ENCODE data around the gene TACR1. TPM values are rescaled to one million over a fixed set of nuclear protein-coding genes. Genes with fewer than 3 reads are reported as not detected.

Gene TACR1
- total and polyA plus RNA-seq, 2 experiments from 2014 or later: 0.13 to 0.19 TPM

GRCh38 chr2:75055142-75055819 is 144.0 kb downstream of the TACR1 start:
- Histone ChIP-seq H3K4me3 (no peak overlapping the region), H3K79me2 (no peaks in the 10 kb centered on the region), H3K4me2 (no peak overlapping the region), H3K27me3 (no peaks in the 10 kb centered on the region), H2AFZ (no peak overlapping the region), H3K27ac (no peak overlapping the region), H3K36me3 (replicated peaks; ENCODE audit: insufficient read depth, low read depth) (no peaks in the 10 kb centered on the region), H3K4me1 (ENCODE audit: insufficient read depth) (no peaks in the 10 kb centered on the region), H3K9me2 (replicated peaks; ENCODE audit: insufficient read depth) (no peaks in the 10 kb centered on the region), H4K20me1 (ENCODE audit: insufficient read depth, poor library complexity, severe bottlenecking) (no peaks in the 10 kb centered on the region), H3K9me3 (ENCODE audit: low read depth) (no peaks in the 10 kb centered on the region)
- no peak for DNase-seq (ENCODE audit: low spot score)
- WGBS (ENCODE audit: low lambda C conversion rate, missing lambda C conversion rate): 68% methylated on average over 6 of the region's 6 CpGs
- no peak for TF ChIP-seq EZH2phosphoT487 (IDR thresholded peaks at IDR 0.05; ENCODE audit: low read depth, severe bottlenecking, unreplicated experiment)
- TF ChIP-seq EZH2 (IDR thresholded peaks at IDR 0.05; ENCODE audit: borderline replicate concordance): no peak

- 77% methylated on average over 2 of the region's 2 CpGs for WGBS (ENCODE audit: low lambda C conversion rate, missing lambda C conversion rate)
- no peak overlapping the region for H3K4me2 ChIP-seq
- no peak overlapping the region for H3K27ac ChIP-seq
- H3K4me3 ChIP-seq: no peak overlapping the region
- no peaks in the 10 kb centered on the region for H3K9me3 ChIP-seq (ENCODE audit: low read depth)
- no peak for DNase-seq (ENCODE audit: low spot score)
- H2AFZ ChIP-seq: no peak overlapping the region
- H3K36me3 ChIP-seq (replicated peaks; ENCODE audit: insufficient read depth, low read depth): no peaks in the 10 kb centered on the region
- H3K79me2 ChIP-seq: no peaks in the 10 kb centered on the region
- no peaks in the 10 kb centered on the region for H3K27me3 ChIP-seq
- H3K4me1 ChIP-seq (ENCODE audit: insufficient read depth): no peaks in the 10 kb centered on the region
- no peaks in the 10 kb centered on the region for H3K9me2 ChIP-seq (replicated peaks; ENCODE audit: insufficient read depth)
- TF ChIP-seq EZH2phosphoT487 (IDR thresholded peaks at IDR 0.05; ENCODE audit: low read depth, severe bottlenecking, unreplicated experiment): no peak
- TF ChIP-seq CTCF (IDR thresholded peaks at IDR 0.05; ENCODE audit: poor library complexity): no peak
- TF ChIP-seq EZH2 (IDR thresholded peaks at IDR 0.05; ENCODE audit: borderline replicate concordance): no peak
- no peaks in the 10 kb centered on the region for H4K20me1 ChIP-seq (ENCODE audit: insufficient read depth, poor library complexity, severe bottlenecking)
Observed at GRCh38 chr2:75054296-75054695, 145.0 kb downstream of the TACR1 start.

GRCh38 chr2:75053484-75054112 is 145.7 kb downstream of the TACR1 start:
- DNase-seq (ENCODE audit: low spot score): peak; percentile 70

More at GRCh38 chr2:75053484-75054112, 145.7 kb downstream of the TACR1 start:
- Histone ChIP-seq H3K4me1 (ENCODE audit: insufficient read depth) (peaks cover 1% of the 10 kb centered on the region), H3K27me3 (no peaks in the 10 kb centered on the region), H3K9me2 (replicated peaks; ENCODE audit: insufficient read depth) (no peaks in the 10 kb centered on the region), H3K27ac (no peak overlapping the region), H3K9me3 (ENCODE audit: low read depth) (no peaks in the 10 kb centered on the region), H2AFZ (no peak overlapping the region), H3K4me3 (no peak overlapping the region), H3K4me2 (no peak overlapping the region), H4K20me1 (ENCODE audit: insufficient read depth, poor library complexity, severe bottlenecking) (no peaks in the 10 kb centered on the region), H3K79me2 (no peaks in the 10 kb centered on the region), H3K36me3 (replicated peaks; ENCODE audit: insufficient read depth, low read depth) (no peaks in the 10 kb centered on the region)
- TF ChIP-seq EZH2 (IDR thresholded peaks at IDR 0.05; ENCODE audit: borderline replicate concordance) (no peak), CTCF (IDR thresholded peaks at IDR 0.05; ENCODE audit: poor library complexity) (peak; percentile 71), EZH2phosphoT487 (IDR thresholded peaks at IDR 0.05; ENCODE audit: low read depth, severe bottlenecking, unreplicated experiment) (no peak)
- 35% methylated on average over 7 of the region's 7 CpGs for WGBS (ENCODE audit: low lambda C conversion rate, missing lambda C conversion rate)
